Heart right ventricle (tissue), 16 donors: Measurements from ENCODE around the gene SLC35B2. TPM values are rescaled to one million over a fixed set of nuclear protein-coding genes. Genes with fewer than 3 reads are reported as not detected.
A peak's percentile ranks its signal among the peaks of the same experiment; 100 is the strongest.

Source experiments
- ATAC-seq, 8 donors: fragments of 200-7000 bp; cut with Tn5 transposase; one replicate each; pipeline ENCODE4 v1.9.1; 2020; ENCODE audit warnings: mild to moderate bottlenecking in 8 of 8, moderate library complexity in 8 of 8, moderate number of reproducible peaks in 1 of 8
- DNase-seq, 2 donors: peaks; one replicate each; pipeline ENCODE4 v3.0.0-alpha.2; 2020
- H3K27ac ChIP-seq, 10 donors: fragments of 200-600 bp; sonication (generic) in 2 of 10; one replicate each; pipeline versions ENCODE4 v1.5.0 to v1.8.0; 2020 to 2022; ENCODE audit warnings: mild to moderate bottlenecking in 3 of 10
- H3K27me3 ChIP-seq, 7 donors: fragments of 200-600 bp; one replicate each; pipeline ENCODE4 v1.8.0; 2021 to 2022; ENCODE audit warnings: mild to moderate bottlenecking in 2 of 7
- H3K36me3 ChIP-seq, 9 donors: fragments of 200-600 bp; sonication (generic) in 1 of 9; one replicate each; pipeline versions ENCODE4 v1.5.0 to v1.8.0; 2020 to 2022; ENCODE audit warnings: mild to moderate bottlenecking in 2 of 9
- H3K4me1 ChIP-seq, 9 donors: fragments of 200-600 bp; sonication (generic) in 1 of 9; one replicate each; pipeline versions ENCODE4 v1.5.0 to v1.8.0; 2020 to 2022; ENCODE audit warnings: mild to moderate bottlenecking in 4 of 9
- H3K4me3 ChIP-seq, 10 donors: fragments of 200-600 bp; sonication (generic) in 2 of 10; one replicate each; pipeline versions ENCODE4 v1.5.0 to v1.8.0; 2020 to 2022; ENCODE audit warnings: mild to moderate bottlenecking in 7 of 10, moderate library complexity in 2 of 10
- H3K9me3 ChIP-seq, 11 donors: fragments of 200-600 bp in 10 of 11; sonication (generic) in 2 of 11; one replicate each; pipeline versions ENCODE4 v1.5.0 to v1.8.0; 2013 to 2022; ENCODE audit warnings: mild to moderate bottlenecking in 2 of 11, control low read depth in 1 of 11, moderate library complexity in 1 of 11
- CTCF ChIP-seq, 9 donors: fragments of 200-600 bp; sonication (generic) in 2 of 9; IDR thresholded peaks; one replicate each; pipeline versions ENCODE4 v1.5.0 to v1.8.0; 2021 to 2022; ENCODE audit warnings: antibody characterized with exemption in 9 of 9, mild to moderate bottlenecking in 5 of 9, moderate library complexity in 1 of 9
- WGBS, 2 donors: extraction: QIAGEN DNeasy Blood & Tissue Kit; methylation state at CpG; one replicate each; pipeline ENCODE4 v1.1.7; 2013; ENCODE audit warnings: inconsistent platforms in 1 of 2; 5-methylcytosine and 5-hydroxymethylcytosine counted together
- intact Hi-C, 10 donors: fragments of 100-400 bp; cut with DNase I; formaldehyde crosslinking; loops; one replicate each; pipeline versions ENCODE4 v1.11.1 to v1.14.2; 2022
- polyA plus RNA-seq, 2 donors: library from polyadenylated mRNA; stranded (reverse); fragments of 200-250 nt; gene quantifications; one replicate each; pipeline ENCODE4 v1.2.3, GENCODE V29; 2013
- total RNA-seq, 10 donors: library from RNA; stranded (reverse); fragmentation: NEBNext Ultra II Directional in 3 of 10; extraction: Animal tissue kit (Norgen Biotek cat#: 25700) in 3 of 10; gene quantifications; one replicate each; pipeline versions ENCODE4 v1.2.1 to v1.2.4, GENCODE V29; 2021 to 2023
- donor health status: Arrhythmogenic right ventricular cardiomyopathy.
- donor health status: ischemic (EF 13 %, LVEDD 7.1; RV severe dilation, severe dysfunction).
- donor health status: healthy with polysubstance abuse.
- donor health status: DM: no; HTN: yes; CAD: no.
- donor health status: DM: no; HTN: no; CAD: no.
- donor health status: ischemic (EF 25% LVEDD 6.9; RV normal size, moderate dysfunction).
- donor health status: ischemic (EF 25% LVEDD 5.7; RV mildly dilated, moderate dysfunction).
- donor health status: healthy.
- donor health status: DM: yes; HTN: yes; CAD: no.
- donor health status: Ischemic cardiomyopathy.
- donor health status: ischemic (EF 35%, LVEDD 5.7; RV mildly dilated, moderate dysfunction).
- donor health status: nonischemic (EF 11% LVEDD 7.7; RV severe dilation, severe dysfunction).
- donor health status: DM: yes; HTN: yes; CAD: no.
- donor health status: PGD.
- donor health status: ischemic (EF 29% LVEDD 5.4; RV normal size, mild dysfunction).
- donor health status: nonischemic (EF 23%, LVEDD 6.1; RV moderate dilation, normal function).

Gene SLC35B2
- total and polyA plus RNA-seq, 12 donors: 9.1 to 29.8 (median 23.7) TPM

- peak overlapping the region; percentile 68 to 98 (median 93) for H3K27ac ChIP-seq
- 1% methylated on average over 45 of the region's 45 CpGs for WGBS, 2 donors
- peak; percentile 67 to 85 (median 75) for ATAC-seq
- intact Hi-C loops: loop anchor here in 3 of 10 donors (5.0 kb wide), 1 partner anchor 47 kb away; no protein-coding TSS in a partner anchor
- H3K9me3 ChIP-seq: no peaks in the 10 kb centered on the region
- peaks cover 23 to 81% (median 71%) of the 10 kb centered on the region in 9 donors for H3K4me1 ChIP-seq
- H3K27me3 ChIP-seq: no peaks in the 10 kb centered on the region
- H3K36me3 ChIP-seq: no peaks in the 10 kb centered on the region
- no peak for TF ChIP-seq CTCF (IDR thresholded peaks at IDR 0.05)
- peak; percentile 88 to 89 for DNase-seq
- H3K4me3 ChIP-seq: peak overlapping the region; percentile 38 to 70 (median 57)
Observed at GRCh38 chr6:44219053-44219814, 38.1 kb downstream of the SLC35B2 start.

GRCh38 chr6:44217332-44218143 is 39.8 kb downstream of the SLC35B2 start:
- ATAC-seq (peak in 4 of 8 donors; percentile 5 to 19 (median 8)), DNase-seq (peak; percentile 58 to 79)
- no peak for TF ChIP-seq CTCF (IDR thresholded peaks at IDR 0.05)
- 42 to 52% methylated on average over 16 of the region's 16 CpGs for WGBS, 2 donors
- Histone ChIP-seq H3K36me3 (no peaks in the 10 kb centered on the region), H3K4me3 (peak overlapping the region in 3 of 10 donors; percentile 4 to 24 (median 7)), H3K27ac (peak overlapping the region; percentile 30 to 98 (median 93)), H3K9me3 (no peaks in the 10 kb centered on the region), H3K4me1 (peaks cover 21 to 68% (median 59%) of the 10 kb centered on the region in 9 donors), H3K27me3 (no peaks in the 10 kb centered on the region)
- intact Hi-C loops: loop anchor here in 3 of 10 donors (5.0 kb wide), 1 partner anchor 45 kb away; no protein-coding TSS in a partner anchor

- no peaks in the 10 kb centered on the region for H3K36me3 ChIP-seq
- no peaks in the 10 kb centered on the region for H3K27me3 ChIP-seq
- H3K4me3 ChIP-seq: peak within 1 kb of the TSS in 5 of 10 donors; percentile 4 to 24 (median 15)
- DNase-seq (peak; percentile 34 to 47), ATAC-seq (no peak)
- 28 to 37% methylated on average over 7 of the region's 7 CpGs for WGBS, 2 donors
- H3K4me1 ChIP-seq: peaks cover 16 to 61% (median 52%) of the 10 kb centered on the region in 9 donors
- peak within 1 kb of the TSS; percentile 30 to 98 (median 93) for H3K27ac ChIP-seq
- intact Hi-C loops: loop anchor here in 3 of 10 donors (5.0 kb wide), 1 partner anchor 45 kb away; no protein-coding TSS in a partner anchor
- no peaks in the 10 kb centered on the region for H3K9me3 ChIP-seq
- TF ChIP-seq CTCF (IDR thresholded peaks at IDR 0.05): no peak
Observed at GRCh38 chr6:44216677-44217331, 40.5 kb downstream of the SLC35B2 start, which contains the start of gene MYMX. MYMX (plus strand) TSS chr6:44216926; CDS start chr6:44217472, 546 bp downstream.

- no peaks in the 10 kb centered on the region for H3K27me3 ChIP-seq
- ATAC-seq (no peak), DNase-seq (no peak)
- H3K9me3 ChIP-seq: no peaks in the 10 kb centered on the region
- H3K4me3 ChIP-seq: no peak overlapping the region
- 93 to 97% methylated on average over 6 of the region's 6 CpGs for WGBS, 2 donors
- H3K27ac ChIP-seq: no peak overlapping the region
- peaks cover 4 to 36% (median 30%) of the 10 kb centered on the region in 9 donors for H3K4me1 ChIP-seq
- intact Hi-C loops: no loop called here
- no peak for TF ChIP-seq CTCF (IDR thresholded peaks at IDR 0.05)
- H3K36me3 ChIP-seq: no peaks in the 10 kb centered on the region
Observed at GRCh38 chr6:44214307-44214706, 43.0 kb downstream of the SLC35B2 start.
